Neuron (in vitro differentiated cells): Measurements from ENCODE around the gene IDI1.
"Not testable (repeated sequence)": the region's sequence is repeated elsewhere in the genome, so short reads cannot be mapped to it uniquely, and the experiment has no call there.

Source experiments
- H2AFZ ChIP-seq: one replicate; pipeline ENCODE4 v1.6.1; 2013; ENCODE audit warnings: low read depth, mild to moderate bottlenecking, inconsistent platforms, low read length, moderate library complexity
- H3K27me3 ChIP-seq: one replicate; pipeline ENCODE4 v1.6.1; 2013; ENCODE audit warnings: low read length; ENCODE audit not compliant: insufficient read depth
- H3K36me3 ChIP-seq: one replicate; pipeline ENCODE4 v1.6.1; 2013; ENCODE audit warnings: low read length; ENCODE audit not compliant: insufficient read depth
- H3K4me1 ChIP-seq: one replicate; pipeline ENCODE4 v1.6.1; 2013; ENCODE audit warnings: low read length; ENCODE audit not compliant: insufficient read depth
- H3K4me3 ChIP-seq: 2 replicates; pipeline ENCODE4 v1.5.1; 2013; ENCODE audit warnings: mild to moderate bottlenecking, low read length, moderate library complexity
- H3K9me3 ChIP-seq: one replicate; pipeline ENCODE4 v1.6.1; 2013; ENCODE audit warnings: low read length

IDI1 gene

GRCh38 chr10:1078668-1079067, 29.7 kb upstream of the IDI1 start:
- no peaks in the 10 kb centered on the region for H3K9me3 ChIP-seq
- H3K27me3 ChIP-seq: no peaks in the 10 kb centered on the region
- no peak overlapping the region for H3K4me3 ChIP-seq
- H3K4me1 ChIP-seq: no peaks in the 10 kb centered on the region
- no peak overlapping the region for H2AFZ ChIP-seq
- H3K36me3 ChIP-seq: peaks cover 23% of the 10 kb centered on the region

GRCh38 chr10:1074748-1075308, 25.9 kb upstream of the IDI1 start:
- H3K36me3 ChIP-seq: peaks cover 32% of the 10 kb centered on the region
- no peak overlapping the region for H3K4me3 ChIP-seq
- H3K9me3 ChIP-seq: no peaks in the 10 kb centered on the region
- H3K4me1 ChIP-seq: no peaks in the 10 kb centered on the region
- no peak overlapping the region for H2AFZ ChIP-seq
- no peaks in the 10 kb centered on the region for H3K27me3 ChIP-seq

- Histone ChIP-seq H3K36me3 (peaks cover 29% of the 10 kb centered on the region), H2AFZ (no peak overlapping the region), H3K4me1 (no peaks in the 10 kb centered on the region), H3K27me3 (no peaks in the 10 kb centered on the region), H3K9me3 (no peaks in the 10 kb centered on the region), H3K4me3 (no peak overlapping the region)
Measured at GRCh38 chr10:1074052-1074747, 25.3 kb upstream of the IDI1 start.

- Histone ChIP-seq H3K4me3 (no peak overlapping the region), H3K36me3 (peaks cover 22% of the 10 kb centered on the region), H3K9me3 (no peaks in the 10 kb centered on the region), H2AFZ (no peak overlapping the region), H3K27me3 (no peaks in the 10 kb centered on the region), H3K4me1 (no peaks in the 10 kb centered on the region)
Measured at GRCh38 chr10:1070919-1071318, 22.0 kb upstream of the IDI1 start.

GRCh38 chr10:1068380-1069361, 19.8 kb upstream of the IDI1 start:
- H3K4me1 ChIP-seq: peaks cover 15% of the 10 kb centered on the region
- H3K4me3 ChIP-seq: no peak overlapping the region
- H3K27me3 ChIP-seq: no peaks in the 10 kb centered on the region
- H3K9me3 ChIP-seq: no peaks in the 10 kb centered on the region
- peaks cover 15% of the 10 kb centered on the region for H3K36me3 ChIP-seq
- no peak overlapping the region for H2AFZ ChIP-seq

- not testable (repeated sequence) for H2AFZ ChIP-seq, H3K9me3 ChIP-seq, H3K36me3 ChIP-seq, H3K27me3 ChIP-seq, H3K4me3 ChIP-seq
- peaks cover 21% of the 10 kb centered on the region for H3K4me1 ChIP-seq
Measured at GRCh38 chr10:1066734-1067133, 17.8 kb upstream of the IDI1 start.

- no peaks in the 10 kb centered on the region for H3K9me3 ChIP-seq
- H3K27me3 ChIP-seq: no peaks in the 10 kb centered on the region
- H3K4me1 ChIP-seq: peaks cover 21% of the 10 kb centered on the region
- no peak overlapping the region for H3K4me3 ChIP-seq
- no peaks in the 10 kb centered on the region for H3K36me3 ChIP-seq
- H2AFZ ChIP-seq: no peak overlapping the region
Measured at GRCh38 chr10:1064964-1065247, 16.0 kb upstream of the IDI1 start.

- H3K36me3 ChIP-seq: no peaks in the 10 kb centered on the region
- no peaks in the 10 kb centered on the region for H3K27me3 ChIP-seq
- H2AFZ ChIP-seq: no peak overlapping the region
Measured at GRCh38 chr10:1063232-1063865, 14.4 kb upstream of the IDI1 start.

GRCh38 chr10:1061930-1062774, 13.2 kb upstream of the IDI1 start:
- H3K27me3 ChIP-seq: no peaks in the 10 kb centered on the region
- H3K9me3 ChIP-seq: no peaks in the 10 kb centered on the region
- H3K36me3 ChIP-seq: no peaks in the 10 kb centered on the region
- no peak overlapping the region for H3K4me3 ChIP-seq
- peaks cover 34% of the 10 kb centered on the region for H3K4me1 ChIP-seq
- no peak overlapping the region for H2AFZ ChIP-seq

More at GRCh38 chr10:1063232-1063865, 14.4 kb upstream of the IDI1 start:
- H3K4me3 ChIP-seq: no peak overlapping the region
- H3K9me3 ChIP-seq: no peaks in the 10 kb centered on the region
- peaks cover 23% of the 10 kb centered on the region for H3K4me1 ChIP-seq

GRCh38 chr10:1059902-1060301, 11.0 kb upstream of the IDI1 start:
- Histone ChIP-seq H3K4me1 (peaks cover 37% of the 10 kb centered on the region), H2AFZ (no peak overlapping the region), H3K36me3 (peaks cover 1% of the 10 kb centered on the region)

GRCh38 chr10:1058017-1058416, 9.1 kb upstream of the IDI1 start:
- Histone ChIP-seq H3K9me3 (no peaks in the 10 kb centered on the region), H3K4me1 (peaks cover 25% of the 10 kb centered on the region), H2AFZ (no peak overlapping the region), H3K36me3 (peaks cover 14% of the 10 kb centered on the region), H3K27me3 (no peaks in the 10 kb centered on the region), H3K4me3 (peak overlapping the region; percentile 100)

More at GRCh38 chr10:1059902-1060301, 11.0 kb upstream of the IDI1 start:
- Histone ChIP-seq H3K27me3 (no peaks in the 10 kb centered on the region), H3K4me3 (no peak overlapping the region), H3K9me3 (no peaks in the 10 kb centered on the region)

- no peaks in the 10 kb centered on the region for H3K9me3 ChIP-seq
- H3K36me3 ChIP-seq: peaks cover 21% of the 10 kb centered on the region
- peaks cover 25% of the 10 kb centered on the region for H3K4me1 ChIP-seq
- peak overlapping the region; percentile 100 for H3K4me3 ChIP-seq
- H3K27me3 ChIP-seq: no peaks in the 10 kb centered on the region
- peak overlapping the region; percentile 53 for H2AFZ ChIP-seq
Measured at GRCh38 chr10:1057106-1057657, 8.3 kb upstream of the IDI1 start.
